PC-3 (cell line): Measurements from ENCODE around the gene MYO1H. TPM values are rescaled to one million over a fixed set of nuclear protein-coding genes. Genes with fewer than 3 reads are reported as not detected.
"Not testable (repeated sequence)": the region's sequence is repeated elsewhere in the genome, so short reads cannot be mapped to it uniquely, and the experiment has no call there.

Experiments
- ATAC-seq: fragments of 200-7000 bp; cut with Tn5 transposase; 2 replicates; pipeline ENCODE4 v1.9.1; 2020; ENCODE audit warnings: mild to moderate bottlenecking, moderate library complexity
- BruUV-seq: library from RNA; stranded (reverse); fragments of 400-500 nt; replicated peaks from 2 replicates; lab custom pipeline; 2021; lab: Mats Ljungman, UMichigan
- CTCF ChIA-PET: fragments of 300-600 bp; sonication (Branson Sonifier 250); formaldehyde crosslinking; loops from one replicate; lab custom pipeline; 2022; ENCODE audit warnings: antibody characterized with exemption; lab: Charles Lee
- POLR2A ChIA-PET: fragments of 300-600 bp; sonication (Branson Sonifier 250); formaldehyde crosslinking; loops from one replicate; lab custom pipeline; 2022; ENCODE audit warnings: antibody characterized with exemption; ENCODE audit not compliant: unreplicated experiment; lab: Charles Lee
- DNase-seq: peaks from one replicate; pipeline ENCODE4 v3.0.0-alpha.2; 2015
- H2AFZ ChIP-seq: fragments of 300-600 bp; sonication (generic); 2 replicates; pipeline ENCODE4 v1.6.0; 2016; ENCODE audit warnings: antibody characterized with exemption, low read length
- H3F3A ChIP-seq: fragments of 300-600 bp; sonication (generic); one replicate; pipeline ENCODE4 v1.6.0; 2017; ENCODE audit warnings: antibody characterized with exemption, low read length, control low read depth, mild to moderate bottlenecking; ENCODE audit not compliant: unreplicated experiment
- H3K27ac ChIP-seq: fragments of 300-600 bp; sonication (generic); 2 replicates; pipeline ENCODE4 v1.5.1; 2016; ENCODE audit warnings: mild to moderate bottlenecking, low read length
- H3K27me3 ChIP-seq: fragments of 300-600 bp; sonication (generic); 2 replicates; pipeline ENCODE4 v1.6.1; 2016; ENCODE audit warnings: low read length, mixed read lengths
- H3K36me3 ChIP-seq: fragments of 300-600 bp; sonication (generic); 2 replicates; pipeline ENCODE4 v1.6.1; 2016; ENCODE audit warnings: low read depth, mixed run types, low read length, mixed read lengths
- H3K4me1 ChIP-seq: fragments of 300-600 bp; sonication (generic); 2 replicates; pipeline ENCODE4 v1.5.1; 2016; ENCODE audit warnings: low read length; ENCODE audit not compliant: insufficient read depth
- H3K4me2 ChIP-seq: fragments of 300-600 bp; sonication (generic); 2 replicates; pipeline ENCODE4 v1.6.0; 2016; ENCODE audit warnings: low read length
- H3K4me3 ChIP-seq: fragments of 300-600 bp; sonication (generic); 2 replicates; pipeline ENCODE4 v1.5.1; 2016; ENCODE audit warnings: mild to moderate bottlenecking, low read length, mixed read lengths
- H3K79me2 ChIP-seq: fragments of 300-600 bp; sonication (generic); 2 replicates; pipeline ENCODE4 v1.6.1; 2017; ENCODE audit warnings: low read length, mixed read lengths
- H3K9ac ChIP-seq: fragments of 300-600 bp; sonication (generic); 2 replicates; pipeline ENCODE4 v1.6.0; 2016; ENCODE audit warnings: mild to moderate bottlenecking, low read length
- H3K9me2 ChIP-seq: fragments of 300-600 bp; sonication (generic); replicated peaks from 2 replicates; pipeline ENCODE4 v1.6.1; 2016; ENCODE audit warnings: mixed run types, low read length, mixed read lengths
- H3K9me3 ChIP-seq: fragments of 300-600 bp; sonication (generic); 2 replicates; pipeline ENCODE4 v1.6.1; 2016; ENCODE audit warnings: low read length, mixed read lengths
- H4K20me1 ChIP-seq: fragments of 300-600 bp; sonication (generic); 2 replicates; pipeline ENCODE4 v1.6.1; 2016; ENCODE audit warnings: low read length, mixed read lengths
- CTCF ChIP-seq: fragments of 300-600 bp; sonication (generic); conservative IDR thresholded peaks from 2 replicates; pipeline ENCODE4 v1.5.1; 2017; ENCODE audit warnings: antibody characterized with exemption, low read depth, mild to moderate bottlenecking, low read length
- EZH2 ChIP-seq: fragments of 300-600 bp; sonication (generic); IDR thresholded peaks from one replicate; pipeline ENCODE4 v1.6.1; 2017; ENCODE audit warnings: antibody characterized with exemption, mild to moderate bottlenecking, low read length; ENCODE audit not compliant: unreplicated experiment
- EZH2phosphoT487 ChIP-seq: fragments of 300-600 bp; sonication (generic); IDR thresholded peaks from 2 replicates; pipeline ENCODE4 v1.6.1; 2018; ENCODE audit warnings: mild to moderate bottlenecking, antibody characterized with exemption, low read length, borderline replicate concordance
- intact Hi-C: fragments of 100-400 bp; cut with micrococcal nuclease; formaldehyde crosslinking; loops from 2 replicates; pipeline ENCODE4 v1.9.0; 2023
- total RNA-seq: library from RNA; depleted of rRNA; stranded (reverse); fragments of >200 nt; gene quantifications from 2 replicates; pipeline ENCODE4 v1.2.3, GENCODE V29; 2014

The MYO1H gene
- total RNA-seq, 1 experiment from 2014 or later: not detected

GRCh38 chr12:109467978-109468676 is 120.4 kb downstream of the MYO1H start:
- H3K4me3 ChIP-seq: no peak overlapping the region
- no peaks in the 10 kb centered on the region for H3K9me2 ChIP-seq
- no TSS peak for BruUV-seq
- ChIA-PET CTCF (no interaction called here), POLR2A (no interaction called here)
- no peak for DNase-seq
- H2AFZ ChIP-seq: no peak overlapping the region
- no peak overlapping the region for H3K9ac ChIP-seq
- H3K4me1 ChIP-seq: peaks cover 19% of the 10 kb centered on the region
- TF ChIP-seq CTCF: no peak
- no peak for TF ChIP-seq EZH2phosphoT487
- TF ChIP-seq EZH2: no peak
- H3K27me3 ChIP-seq: no peaks in the 10 kb centered on the region
- ATAC-seq: no peak
- H3F3A ChIP-seq: peaks cover 10% of the 10 kb centered on the region
- intact Hi-C loops: no loop called here
- peaks cover 34% of the 10 kb centered on the region for H3K36me3 ChIP-seq
- H3K9me3 ChIP-seq: no peaks in the 10 kb centered on the region
- H3K4me2 ChIP-seq: no peak overlapping the region
- no peak overlapping the region for H3K27ac ChIP-seq
- peaks cover 94% of the 10 kb centered on the region for H3K79me2 ChIP-seq
- 0 out of 2 replicates have a peak, but pooled peaks cover 4% of the 10 kb centered on the region for H4K20me1 ChIP-seq

GRCh38 chr12:109469517-109469916 is 121.8 kb downstream of the MYO1H start:
- no peak for ATAC-seq
- DNase-seq: no peak
- Histone ChIP-seq H3K36me3 (peaks cover 34% of the 10 kb centered on the region), H3K9me2 (no peaks in the 10 kb centered on the region), H3K4me3 (no peak overlapping the region), H3F3A (no peaks in the 10 kb centered on the region), H3K4me1 (peaks cover 5% of the 10 kb centered on the region), H3K9me3 (no peaks in the 10 kb centered on the region), H3K27ac (no peak overlapping the region), H3K79me2 (peaks cover 97% of the 10 kb centered on the region), H4K20me1 (0 out of 2 replicates have a peak, but pooled peaks cover 4% of the 10 kb centered on the region), H2AFZ (no peak overlapping the region), H3K27me3 (no peaks in the 10 kb centered on the region), H3K4me2 (no peak overlapping the region), H3K9ac (no peak overlapping the region)
- intact Hi-C loops: no loop called here
- TF ChIP-seq EZH2: no peak
- ChIA-PET CTCF (no interaction called here), POLR2A (interaction anchor here (0.6 kb wide), 1 partner anchor 105 kb away, joined by 3 read pairs; no protein-coding TSS in a partner anchor)
- no TSS peak for BruUV-seq

GRCh38 chr12:109473006-109473405 is 125.3 kb downstream of the MYO1H start:
- Histone ChIP-seq H3K36me3 (peaks cover 16% of the 10 kb centered on the region), H3K27ac (no peak overlapping the region), H3K9ac (no peak overlapping the region), H3F3A (no peaks in the 10 kb centered on the region), H3K4me2 (no peak overlapping the region), H3K4me1 (peaks cover 11% of the 10 kb centered on the region), H3K4me3 (no peak overlapping the region), H3K27me3 (no peaks in the 10 kb centered on the region), H3K79me2 (peaks cover 93% of the 10 kb centered on the region), H3K9me3 (no peaks in the 10 kb centered on the region), H2AFZ (no peak overlapping the region), H4K20me1 (0 out of 2 replicates have a peak, but pooled peaks cover 4% of the 10 kb centered on the region), H3K9me2 (no peaks in the 10 kb centered on the region)
- DNase-seq (no peak), ATAC-seq (no peak)
- intact Hi-C loops: no loop called here
- POLR2A ChIA-PET: no interaction called here
- TF ChIP-seq CTCF: no peak
- no peak for TF ChIP-seq EZH2
- TF ChIP-seq EZH2phosphoT487: no peak
- no TSS peak for BruUV-seq
- CTCF ChIA-PET: no interaction called here

GRCh38 chr12:109473526-109474270 is 126.0 kb downstream of the MYO1H start:
- peaks cover 16% of the 10 kb centered on the region for H3K4me1 ChIP-seq
- H3K27me3 ChIP-seq, intact Hi-C loops, POLR2A ChIA-PET, H3K27ac ChIP-seq, BruUV-seq, H3K9me2 ChIP-seq, DNase-seq, ATAC-seq, H3F3A ChIP-seq, H3K4me2 ChIP-seq, CTCF ChIA-PET, H4K20me1 ChIP-seq, H3K4me3 ChIP-seq, H3K9me3 ChIP-seq, H3K9ac ChIP-seq, H2AFZ ChIP-seq: not testable (repeated sequence)
- H3K36me3 ChIP-seq: peaks cover 12% of the 10 kb centered on the region
- H3K79me2 ChIP-seq: peaks cover 96% of the 10 kb centered on the region
